HL-60 (cell line): ENCODE data around the gene PGP.
"Not testable (repeated sequence)": the region's sequence is repeated elsewhere in the genome, so short reads cannot be mapped to it uniquely, and the experiment has no call there.

ENCODE experiments used
- DNase-seq, 2 experiments: peaks; one replicate each; pipeline ENCODE4 v3.0.0-alpha.2; 2010 to 2020; ENCODE audit warnings: low read depth in 1 of 2, low spot score in 1 of 2
- H3K27ac ChIP-seq: fragments of 250-450 bp; sonication (Bioruptor Pico); replicated peaks from 2 replicates; pipeline ENCODE4 v1.5.1; 2020; ENCODE audit warnings: mild to moderate bottlenecking, moderate library complexity
- H3K27me3 ChIP-seq: fragments of 250-450 bp; sonication (Bioruptor Pico); 2 replicates; pipeline ENCODE4 v1.5.1; 2021; ENCODE audit warnings: mild to moderate bottlenecking, moderate library complexity; ENCODE audit not compliant: insufficient read depth, poor library complexity, severe bottlenecking
- H3K4me3 ChIP-seq: replicated peaks from 2 replicates; pipeline ENCODE4 v1.5.1; 2011; ENCODE audit warnings: mild to moderate bottlenecking, control low read depth, low read length; ENCODE audit not compliant: insufficient read depth
- GABPA ChIP-seq: IDR thresholded peaks from 2 replicates; pipeline ENCODE4 v1.6.1; 2012; ENCODE audit warnings: low read depth
- POLR2AphosphoS5 ChIP-seq: IDR thresholded peaks from 2 replicates; pipeline ENCODE4 v1.6.1; 2012; ENCODE audit warnings: low read depth
- REST ChIP-seq: IDR thresholded peaks from 2 replicates; pipeline ENCODE4 v1.6.1; 2012; ENCODE audit warnings: low read depth; ENCODE audit not compliant: insufficient replicate concordance
- SPI1 ChIP-seq: IDR thresholded peaks from 2 replicates; pipeline ENCODE4 v1.6.1; 2012; ENCODE audit warnings: low read depth, mild to moderate bottlenecking, borderline replicate concordance
- TF ChIP-seq, protein P1 (sequence below): IDR thresholded peaks from one replicate; pipeline ENCODE4 v1.5.1; 2011; ENCODE audit warnings: low read length, control low read depth, inconsistent platforms; ENCODE audit not compliant: insufficient read depth

Gene PGP

DNA sequence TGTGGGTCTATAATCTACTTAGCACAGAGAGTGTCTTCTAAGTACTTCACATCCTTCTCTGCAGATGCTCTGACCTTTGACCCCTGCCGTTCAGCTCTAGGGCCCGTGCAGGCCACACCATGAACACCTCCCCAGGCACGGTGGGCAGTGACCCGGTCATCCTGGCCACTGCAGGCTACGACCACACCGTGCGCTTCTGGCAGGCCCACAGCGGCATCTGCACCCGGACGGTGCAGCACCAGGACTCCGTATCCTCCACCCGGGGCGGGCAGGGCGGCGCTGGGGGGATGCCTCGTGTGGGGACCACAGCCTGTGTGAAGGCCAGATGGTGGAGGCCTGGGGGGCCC is 8.7 kb downstream of the PGP start:
- H3K27me3 ChIP-seq: no peaks in the 10 kb centered on the region
- TF ChIP-seq REST: no peak
- no peak for TF ChIP-seq GABPA
- no peak for TF ChIP-seq SPI1
- TF ChIP-seq, protein P1, sequence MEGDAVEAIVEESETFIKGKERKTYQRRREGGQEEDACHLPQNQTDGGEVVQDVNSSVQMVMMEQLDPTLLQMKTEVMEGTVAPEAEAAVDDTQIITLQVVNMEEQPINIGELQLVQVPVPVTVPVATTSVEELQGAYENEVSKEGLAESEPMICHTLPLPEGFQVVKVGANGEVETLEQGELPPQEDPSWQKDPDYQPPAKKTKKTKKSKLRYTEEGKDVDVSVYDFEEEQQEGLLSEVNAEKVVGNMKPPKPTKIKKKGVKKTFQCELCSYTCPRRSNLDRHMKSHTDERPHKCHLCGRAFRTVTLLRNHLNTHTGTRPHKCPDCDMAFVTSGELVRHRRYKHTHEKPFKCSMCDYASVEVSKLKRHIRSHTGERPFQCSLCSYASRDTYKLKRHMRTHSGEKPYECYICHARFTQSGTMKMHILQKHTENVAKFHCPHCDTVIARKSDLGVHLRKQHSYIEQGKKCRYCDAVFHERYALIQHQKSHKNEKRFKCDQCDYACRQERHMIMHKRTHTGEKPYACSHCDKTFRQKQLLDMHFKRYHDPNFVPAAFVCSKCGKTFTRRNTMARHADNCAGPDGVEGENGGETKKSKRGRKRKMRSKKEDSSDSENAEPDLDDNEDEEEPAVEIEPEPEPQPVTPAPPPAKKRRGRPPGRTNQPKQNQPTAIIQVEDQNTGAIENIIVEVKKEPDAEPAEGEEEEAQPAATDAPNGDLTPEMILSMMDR: no peak
- peak; percentile 17; the same call in 1 of the 2 replicates for TF ChIP-seq POLR2AphosphoS5
- DNase-seq: no peak
- H3K4me3 ChIP-seq: peak overlapping the region; percentile 80
- peak overlapping the region; percentile 97 for H3K27ac ChIP-seq

DNA sequence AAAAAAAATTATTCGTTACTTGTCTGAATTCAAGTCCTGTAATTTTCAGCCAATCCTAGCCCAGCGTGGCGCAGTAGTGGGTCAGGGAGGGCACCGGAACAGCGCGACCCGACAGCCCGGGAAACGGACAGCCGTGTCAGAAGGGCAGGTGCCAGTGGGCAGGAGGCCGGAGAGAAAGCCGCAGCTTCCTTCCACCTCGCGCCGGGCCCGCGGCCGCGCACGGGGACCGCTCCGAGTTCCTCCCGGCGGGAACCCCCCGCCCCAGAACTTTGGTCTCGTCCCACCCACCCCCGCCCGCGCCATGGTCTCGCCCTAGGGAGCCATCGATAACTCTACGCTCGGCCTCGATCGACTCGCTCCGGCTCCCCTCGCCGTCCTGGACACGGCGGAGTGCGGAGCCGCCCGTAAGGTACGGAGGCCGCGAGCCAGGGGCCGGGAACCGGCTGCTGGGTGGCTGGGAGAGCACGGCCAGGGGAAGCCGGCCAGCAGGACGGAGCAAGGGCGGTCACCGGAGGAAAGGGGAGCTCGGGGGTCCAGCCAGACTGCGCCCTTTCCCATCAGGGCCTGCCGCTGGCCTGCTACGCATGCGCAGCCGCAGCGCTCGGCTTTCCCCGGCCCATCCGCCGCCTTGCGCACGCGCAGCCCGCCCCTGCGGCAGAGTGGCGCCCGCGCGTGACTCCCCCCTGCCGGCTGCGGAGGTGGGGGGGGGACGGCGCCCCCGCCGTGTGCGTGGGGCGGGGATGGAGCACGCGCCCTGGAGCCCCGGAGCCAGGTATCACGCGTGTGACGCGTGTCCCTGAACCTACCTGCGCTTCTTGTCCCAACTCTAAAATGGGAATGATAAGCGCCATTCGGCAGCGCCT is 9.3 kb downstream of the PGP start, which contains the start of gene MLST8:
TSS of gene MLST8 (plus strand) at position 351 of the 863 bp plus-strand sequence. CDS start 632 bp downstream, outside the sequence.
- peak; percentile 36 for TF ChIP-seq REST
- peak; percentile 94 for TF ChIP-seq POLR2AphosphoS5
- TF ChIP-seq, protein P1: no peak
- peak; percentile 51; the same call in 1 of the 2 replicates for TF ChIP-seq SPI1
- no peak for TF ChIP-seq GABPA
- DNase-seq: peak; percentile 85 to 88
- peak within 1 kb of the TSS; percentile 80 for H3K4me3 ChIP-seq

DNA sequence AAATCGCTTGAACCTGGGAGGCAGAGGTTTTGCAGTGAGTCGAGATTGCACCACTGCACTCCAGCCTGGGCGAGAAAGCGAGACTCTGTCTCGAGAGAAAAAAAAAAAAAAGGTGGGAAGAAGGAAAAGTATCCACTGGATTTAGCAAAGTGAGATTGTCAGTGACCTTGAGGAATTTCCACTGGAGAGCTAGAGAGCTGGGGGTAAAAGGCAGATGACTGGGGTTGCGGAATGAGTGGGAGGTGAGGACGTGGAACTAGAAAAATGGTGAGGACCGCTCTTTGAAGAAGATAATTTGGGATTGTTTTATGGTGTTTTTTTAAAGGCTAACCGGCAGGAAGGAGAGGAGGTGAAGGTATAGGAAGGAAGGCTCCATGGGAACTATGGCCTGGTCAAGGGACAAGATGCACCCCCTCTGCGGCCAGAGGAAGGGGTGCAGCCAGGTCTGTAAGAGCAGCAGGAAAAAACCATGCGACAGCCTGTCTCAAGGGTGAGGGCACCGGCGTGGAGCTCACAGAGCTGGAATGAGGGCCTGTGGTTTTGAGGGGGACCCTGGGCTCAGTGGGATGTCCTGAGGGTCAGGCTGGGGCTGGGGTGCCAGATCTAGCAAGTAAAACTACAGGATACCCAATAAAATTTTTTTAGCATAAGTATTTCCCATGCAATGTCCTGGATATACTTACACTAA is 10.1 kb downstream of the PGP start:
- no peak for TF ChIP-seq SPI1
- TF ChIP-seq, protein P1: no peak
- TF ChIP-seq REST: no peak
- no peak for TF ChIP-seq POLR2AphosphoS5
- no peak for TF ChIP-seq GABPA
- Histone ChIP-seq H3K27ac (peak overlapping the region; percentile 97), H3K4me3 (peak overlapping the region; percentile 80), H3K27me3 (no peaks in the 10 kb centered on the region)
- DNase-seq: no peak

More for the DNA sequence above, 9.3 kb downstream of the PGP start, which contains the start of gene MLST8:
- peak within 1 kb of the TSS; percentile 97 for H3K27ac ChIP-seq
- H3K27me3 ChIP-seq: no peaks in the 10 kb centered on the region

DNA sequence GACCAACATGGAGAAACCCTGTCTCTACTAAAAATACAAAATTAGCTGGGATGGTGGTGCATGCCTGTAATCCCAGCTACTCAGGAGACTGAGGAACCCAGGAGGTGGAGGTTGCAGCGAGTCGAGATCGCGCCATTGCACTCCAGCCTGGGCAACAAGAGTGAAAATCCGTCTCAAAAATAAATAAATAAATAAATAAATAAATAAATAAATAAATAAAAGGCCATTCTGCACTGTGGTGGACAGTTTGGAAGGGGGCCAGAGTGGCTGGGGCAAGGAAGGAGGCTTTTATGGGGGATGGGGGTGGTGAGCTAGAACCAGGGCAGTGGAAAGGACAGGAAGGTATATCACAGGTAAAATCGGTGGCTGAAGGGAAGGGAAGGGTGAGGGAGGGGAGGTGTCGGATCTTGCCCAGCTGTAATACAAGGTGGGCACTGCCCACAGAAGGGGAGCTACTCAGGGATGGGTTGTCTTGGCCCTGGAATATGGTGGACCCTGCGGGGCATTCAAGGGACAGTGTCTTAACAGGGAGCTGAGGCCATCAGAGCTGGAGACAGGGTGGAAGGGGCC is 11.4 kb downstream of the PGP start:
- not testable (repeated sequence) for DNase-seq, H3K4me3 ChIP-seq, H3K27me3 ChIP-seq, H3K27ac ChIP-seq
